GM19468 (cell line): ENCODE results near the gene CARM1.

ENCODE experiments used
- ATAC-seq: cut with Tn5 transposase; IDR thresholded peaks from one replicate; pipeline ENCODE4 v1.9.1; 2021; ENCODE audit warnings: mild to moderate bottlenecking, moderate library complexity, moderate number of reproducible peaks; ENCODE audit not compliant: unreplicated experiment; ENCODE audit errors: extremely low read depth

CARM1 gene

GRCh38 chr19:10964903-10965302, 93.5 kb downstream of the CARM1 start:
- no peak for ATAC-seq

- ATAC-seq = no peak
Measured at GRCh38 chr19:10965398-10965797, 94.0 kb downstream of the CARM1 start.

GRCh38 chr19:10966809-10967208, 95.5 kb downstream of the CARM1 start:
- no peak for ATAC-seq

- ATAC-seq = no peak
Measured at GRCh38 chr19:10968527-10969135, 97.3 kb downstream of the CARM1 start.

- no peak for ATAC-seq
Measured at GRCh38 chr19:10971107-10971726, 99.9 kb downstream of the CARM1 start.
